ENCODE results near the gene TMEM120B.
"Not testable (repeated sequence)": the region's sequence is repeated elsewhere in the genome, so short reads cannot be mapped to it uniquely, and the experiment has no call there.

The TMEM120B gene

DNA sequence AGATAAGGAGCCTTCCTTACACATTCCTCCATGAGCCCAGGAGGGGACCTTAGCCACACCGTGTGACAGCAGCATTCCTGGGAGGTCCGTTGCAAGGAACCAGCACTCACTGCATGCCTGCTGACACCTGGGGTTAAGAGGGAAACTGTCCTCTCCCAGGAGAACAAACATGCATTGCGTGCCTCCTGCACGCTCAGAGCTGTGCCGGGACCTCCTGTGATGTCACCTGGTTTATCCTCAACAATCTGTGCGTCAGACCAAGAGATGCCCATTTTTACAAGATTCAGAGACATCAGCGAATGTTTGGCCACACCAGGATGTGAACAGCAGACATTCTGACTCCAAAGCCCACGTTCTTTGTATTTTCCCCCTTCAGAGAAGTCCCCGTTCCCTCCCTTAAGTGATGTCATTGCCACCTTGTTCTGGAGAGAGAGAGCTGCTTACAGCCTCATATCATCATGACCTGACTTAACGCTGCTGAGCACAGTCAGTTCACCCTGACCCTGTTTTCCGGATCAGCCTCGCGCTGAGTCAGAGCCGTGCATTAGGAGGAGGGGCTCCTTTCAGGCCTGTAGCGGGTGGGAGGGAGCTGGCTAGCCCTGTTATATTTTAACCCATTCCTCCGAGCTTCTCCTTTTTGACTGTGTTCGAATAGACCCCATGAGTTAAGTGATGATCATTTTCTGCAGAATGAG is 36.2 kb downstream of the TMEM120B start:
- no peak for DNase-seq

DNA sequence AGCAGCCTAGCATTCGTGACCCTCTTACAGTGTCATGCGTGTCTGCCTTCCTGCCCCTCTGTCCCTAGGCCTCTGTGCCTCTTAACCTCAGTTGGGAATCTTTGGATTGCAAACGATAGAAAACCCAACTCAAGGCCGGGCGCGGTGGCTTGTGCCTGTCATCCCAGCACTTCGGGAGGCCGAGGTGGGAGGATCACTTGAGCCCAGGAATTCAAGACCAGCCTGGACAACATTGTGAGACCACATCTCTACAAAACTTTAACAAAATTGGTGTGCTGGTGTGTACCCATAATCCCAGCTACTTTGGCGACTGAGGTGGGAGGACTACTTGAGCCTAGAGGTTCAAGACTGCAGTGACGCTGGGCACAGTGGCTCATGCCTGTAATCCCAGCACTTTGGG is 36.7 kb downstream of the TMEM120B start:
- DNase-seq: no peak

DNA sequence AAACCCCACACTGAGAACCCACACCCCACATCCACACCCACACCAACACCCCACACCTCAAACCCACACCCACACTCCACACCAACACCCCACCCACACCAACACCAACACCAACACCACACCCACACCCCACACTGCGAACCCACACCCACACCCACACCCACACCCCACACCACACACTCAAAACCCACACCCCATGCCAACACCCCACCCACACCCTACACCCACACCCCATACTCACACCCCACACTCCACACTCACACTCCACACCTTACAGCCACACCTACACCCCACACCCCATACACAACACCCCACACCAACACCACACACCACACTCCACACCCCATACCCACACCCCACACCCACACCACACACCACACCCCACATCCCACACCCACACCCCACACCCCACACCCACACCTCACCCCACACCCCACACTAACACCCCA is 38.0 kb downstream of the TMEM120B start:
- DNase-seq: peak; percentile 53

DNA sequence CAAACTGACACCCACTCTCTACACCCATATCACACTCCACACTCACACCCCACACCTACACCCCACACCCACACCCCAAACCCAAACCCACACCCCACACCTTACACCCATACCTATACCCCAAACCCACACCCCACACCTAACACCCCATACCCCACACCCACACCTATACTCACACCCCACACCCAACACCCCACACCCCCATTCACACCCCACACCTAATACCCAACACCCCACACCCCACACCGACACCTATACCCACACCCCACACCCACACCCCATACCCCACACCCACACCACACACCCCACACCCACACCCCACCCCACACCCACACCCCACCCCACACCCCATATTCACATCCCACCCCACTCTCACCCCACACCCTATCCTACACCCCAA is 38.5 kb downstream of the TMEM120B start:
- DNase-seq: peak; percentile 44

DNA sequence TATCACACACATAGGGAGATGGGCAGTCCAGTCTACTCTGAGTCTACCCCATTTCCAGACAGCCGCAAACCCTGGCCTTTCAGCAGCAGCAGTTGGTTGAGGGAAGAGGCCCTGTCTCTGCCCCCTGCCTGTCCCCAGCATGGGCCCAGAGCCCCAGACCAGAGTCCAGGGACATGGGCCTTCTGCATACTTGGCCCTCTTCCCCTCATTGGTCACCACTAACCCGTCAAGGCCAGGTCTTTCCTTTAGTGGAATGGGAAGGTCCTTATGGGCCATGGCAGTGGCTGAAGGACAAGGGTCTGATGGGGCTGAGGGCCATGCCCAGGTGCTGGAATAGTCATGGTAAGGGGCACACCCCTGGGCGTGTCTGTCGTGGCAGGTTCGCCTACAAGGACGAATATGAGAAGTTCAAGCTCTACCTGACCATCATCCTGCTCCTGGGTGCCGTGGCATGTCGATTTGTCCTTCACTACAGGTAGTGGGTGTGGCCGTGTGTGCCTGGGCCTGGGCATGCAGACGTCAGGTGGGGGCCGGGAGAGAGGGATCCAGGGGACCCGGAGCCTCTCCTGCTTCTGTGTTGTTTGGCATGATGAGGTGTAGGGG is 39.3 kb downstream of the TMEM120B start:
- no peak for DNase-seq

DNA sequence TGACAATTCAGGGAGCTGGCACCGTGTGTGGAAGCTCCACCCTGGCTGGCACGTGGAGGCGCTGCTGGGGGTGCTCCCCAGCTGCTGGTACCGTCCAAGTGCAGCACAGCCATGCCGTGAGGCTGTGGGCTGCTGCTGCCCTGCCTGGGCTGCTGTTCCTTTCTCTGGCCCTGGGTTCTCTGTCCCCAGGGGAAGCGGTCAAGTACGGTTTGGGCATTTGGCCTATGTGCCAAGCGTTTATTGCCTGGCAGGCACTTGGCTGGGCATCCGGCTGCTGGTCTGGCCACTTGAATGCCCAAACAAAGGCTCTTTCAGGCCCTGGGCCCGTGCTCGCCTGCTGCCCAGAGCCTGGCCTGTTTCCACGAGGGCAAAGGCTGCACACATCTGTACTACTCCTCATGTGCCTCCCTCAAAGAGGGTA is 41.3 kb downstream of the TMEM120B start:
- DNase-seq: no peak

DNA sequence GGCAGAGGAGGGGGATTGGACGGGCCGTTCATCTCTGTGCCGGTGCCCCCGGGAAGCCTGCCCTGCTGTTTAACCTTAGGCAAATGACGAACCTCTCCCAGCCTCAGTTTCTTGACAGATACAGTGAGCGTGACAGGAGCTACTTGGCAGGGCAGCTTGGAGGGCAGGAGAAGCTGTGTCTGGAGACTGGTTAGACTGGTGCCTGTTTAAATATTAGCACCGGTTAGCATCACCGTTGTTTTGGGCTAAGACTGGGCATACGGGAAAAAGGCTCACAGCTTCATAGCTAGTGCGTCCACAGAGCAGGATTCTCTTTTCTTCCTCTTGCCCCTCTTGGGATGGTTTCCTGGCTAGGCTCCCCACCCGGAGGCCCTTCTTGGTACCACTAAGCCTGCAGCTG is 42.3 kb downstream of the TMEM120B start:
- no peak for DNase-seq

DNA sequence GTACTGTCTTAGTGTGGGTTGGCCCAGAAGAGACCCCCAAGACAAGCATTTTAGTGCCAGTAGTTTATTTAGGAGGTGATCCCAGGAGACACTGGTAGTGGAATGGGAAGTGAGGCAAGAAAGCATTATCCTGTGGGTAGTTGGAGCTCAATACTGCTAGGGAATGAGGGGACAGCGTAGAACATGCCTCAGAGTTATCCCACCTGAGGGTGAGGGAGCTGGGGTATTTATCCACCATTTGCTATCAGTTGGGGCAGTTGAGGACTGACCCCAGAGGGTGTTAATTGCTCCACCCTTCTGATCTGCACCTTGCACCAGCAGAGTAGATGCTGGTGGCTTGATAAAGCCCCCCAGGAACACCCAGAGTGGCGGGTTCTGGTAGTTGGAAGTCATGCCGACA is 43.0 kb downstream of the TMEM120B start:
- DNase-seq: no peak

DNA sequence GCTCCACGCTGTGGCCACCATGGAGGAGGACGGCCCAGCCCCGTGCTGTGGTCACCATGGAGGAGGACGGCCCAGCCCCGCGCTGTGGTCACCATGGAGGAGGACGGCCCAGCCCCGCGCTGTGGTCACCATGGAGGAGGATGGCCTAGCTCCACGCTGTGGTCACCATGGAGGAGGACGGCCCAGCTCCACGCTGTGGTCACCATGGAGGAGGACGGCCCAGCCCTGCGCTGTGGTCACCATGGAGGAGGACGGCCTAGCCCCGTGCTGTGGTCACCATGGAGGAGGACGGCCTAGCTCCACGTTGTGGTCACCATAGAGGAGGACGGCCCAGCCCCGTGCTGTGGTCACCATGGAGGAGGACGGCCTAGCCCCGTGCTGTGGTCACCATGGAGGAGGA is 46.0 kb downstream of the TMEM120B start:
- DNase-seq: not testable (repeated sequence)

DNA sequence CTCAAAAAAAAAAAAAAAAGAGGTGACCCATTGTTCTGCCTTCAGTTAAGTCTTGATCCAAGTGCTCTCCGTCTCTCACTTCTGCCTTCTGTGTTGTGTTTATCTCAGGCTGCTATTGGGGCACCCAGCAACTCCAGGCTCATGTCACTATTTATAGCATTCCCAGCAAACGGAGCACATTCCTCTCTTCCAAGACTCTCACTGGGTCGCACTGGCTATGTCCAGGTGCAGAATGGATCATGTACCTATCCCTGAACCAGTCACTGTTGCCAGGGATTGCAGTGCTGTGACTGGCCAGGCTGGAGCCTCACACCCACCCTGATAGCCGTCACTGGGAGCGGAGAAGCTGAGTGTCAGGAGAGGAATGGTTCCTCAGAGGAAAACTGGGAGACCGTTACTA is 49.7 kb downstream of the TMEM120B start:
- no peak for DNase-seq

DNA sequence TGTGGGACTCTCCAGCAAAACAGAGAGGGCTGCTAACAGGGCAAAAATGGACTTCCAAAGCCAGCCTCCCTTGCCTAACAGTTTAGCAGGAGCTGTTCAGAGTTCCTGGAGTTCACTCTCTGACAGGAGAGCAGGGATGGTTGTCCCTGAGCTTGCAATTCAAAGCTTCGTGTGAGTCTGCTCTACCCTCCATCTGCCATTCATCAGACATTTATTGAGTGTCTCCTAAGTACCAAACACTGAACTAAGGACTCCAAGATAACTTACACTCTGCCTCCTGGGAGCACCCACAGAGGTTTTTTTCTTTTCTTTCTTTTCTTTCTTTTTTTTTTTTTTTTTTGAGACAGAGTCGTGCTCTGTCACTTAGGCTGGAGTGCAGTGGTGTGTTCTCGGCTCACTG is 52.3 kb downstream of the TMEM120B start:
- DNase-seq: no peak

DNA sequence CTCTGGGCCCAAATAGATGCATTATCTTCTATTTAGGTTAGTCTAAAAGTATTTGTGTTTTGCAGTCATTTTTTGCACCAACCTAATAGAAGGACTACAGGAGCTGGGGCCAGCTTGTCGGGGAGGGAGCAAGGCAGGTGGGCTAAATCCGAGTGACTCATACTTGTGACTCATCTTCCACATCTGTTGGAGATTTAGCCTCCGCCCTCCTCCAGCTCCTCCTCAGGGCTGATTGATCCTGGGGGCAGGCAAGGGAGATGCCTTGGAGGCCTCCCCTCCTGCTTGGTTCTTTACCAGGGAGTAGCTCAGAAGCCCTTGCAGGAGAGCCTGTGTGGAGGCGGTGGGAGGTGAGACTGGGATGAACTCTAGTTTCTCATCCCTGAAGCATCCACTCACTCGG is 53.0 kb downstream of the TMEM120B start:
- no peak for DNase-seq

DNA sequence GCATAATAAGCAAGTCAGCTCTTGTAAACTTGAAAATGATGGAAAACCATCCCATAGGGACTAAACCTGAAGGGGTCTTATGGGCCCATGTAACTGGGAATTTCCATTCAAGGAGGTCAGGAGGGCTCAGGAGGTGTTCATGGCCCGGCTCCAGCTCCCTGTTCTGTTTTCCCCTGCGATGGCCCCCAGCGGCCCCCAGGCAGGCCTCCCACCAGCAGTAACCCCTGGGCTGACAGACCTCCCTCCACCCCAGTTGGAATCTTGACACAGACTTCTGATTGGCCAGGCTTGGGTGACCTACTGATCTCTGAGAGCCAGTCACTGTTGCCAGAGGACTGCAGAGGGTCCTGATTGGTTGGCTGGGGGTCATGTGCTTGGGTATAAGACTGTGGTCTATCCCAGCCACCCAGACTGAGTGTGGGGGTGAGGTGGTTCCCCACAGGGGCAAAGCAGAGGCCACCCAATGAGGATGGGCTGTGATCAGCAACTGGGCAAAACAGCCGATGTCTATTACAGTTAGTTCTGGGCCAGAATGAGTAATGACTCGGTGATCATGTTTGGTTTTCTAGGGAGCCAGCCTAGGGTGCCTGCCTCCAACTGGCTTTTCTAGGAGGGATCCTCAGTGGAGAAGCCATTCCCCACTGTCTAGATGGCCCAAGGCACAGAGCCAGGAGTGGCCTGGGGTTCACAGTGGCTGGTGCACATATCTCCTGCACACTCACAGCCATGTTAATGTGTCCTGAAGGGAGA is 53.9 kb downstream of the TMEM120B start:
- no peak for DNase-seq

DNA sequence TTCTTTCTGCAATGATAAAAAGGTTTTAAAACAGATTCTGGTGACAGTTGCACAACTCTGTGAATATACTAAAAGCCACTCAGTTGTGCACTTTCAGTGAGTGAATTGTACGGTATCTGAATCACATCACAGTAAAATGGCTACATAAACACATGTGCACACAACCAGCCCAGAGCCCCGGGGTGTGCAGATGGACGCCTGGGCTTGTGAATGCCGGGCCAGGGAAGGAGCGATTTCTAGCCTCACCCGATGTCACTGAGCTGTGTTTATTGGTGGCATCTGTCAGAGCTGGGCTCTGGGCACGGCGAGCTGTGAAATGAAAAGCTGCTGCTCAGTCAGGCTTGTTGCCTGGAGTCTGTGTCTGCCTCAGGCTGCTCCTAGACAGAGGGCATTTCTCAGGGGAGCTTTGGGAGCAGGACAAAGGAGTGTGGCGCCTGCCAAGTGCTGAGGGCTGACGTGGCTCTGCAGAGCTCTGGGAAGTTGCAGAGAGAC is 55.0 kb downstream of the TMEM120B start:
- no peak for DNase-seq

DNA sequence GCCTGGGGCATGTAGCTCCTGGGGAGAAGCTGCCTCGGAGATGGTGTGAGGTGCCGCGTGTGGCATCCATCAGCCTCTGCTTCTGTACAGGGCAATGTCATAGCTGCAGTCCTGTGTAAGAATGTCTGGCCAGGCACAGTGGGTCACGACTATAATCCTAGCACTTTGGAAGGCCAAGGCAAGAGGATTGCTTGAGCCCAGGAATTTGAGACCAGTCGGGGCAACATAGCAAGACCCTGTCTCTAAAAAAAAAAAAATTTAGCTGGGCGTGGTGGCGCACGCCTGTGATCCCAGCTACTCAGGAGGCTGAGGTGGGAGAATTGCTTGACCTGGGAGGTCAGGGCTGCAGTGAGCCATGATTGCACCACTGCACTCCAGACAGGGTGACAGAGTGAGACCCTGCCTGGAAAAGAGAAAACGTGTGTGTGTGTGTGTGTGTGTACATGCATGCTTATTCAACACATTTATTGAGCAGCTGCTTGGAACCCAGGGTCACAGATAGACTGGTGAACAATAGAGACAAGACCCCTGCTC is 56.8 kb downstream of the TMEM120B start:
- DNase-seq: no peak

DNA sequence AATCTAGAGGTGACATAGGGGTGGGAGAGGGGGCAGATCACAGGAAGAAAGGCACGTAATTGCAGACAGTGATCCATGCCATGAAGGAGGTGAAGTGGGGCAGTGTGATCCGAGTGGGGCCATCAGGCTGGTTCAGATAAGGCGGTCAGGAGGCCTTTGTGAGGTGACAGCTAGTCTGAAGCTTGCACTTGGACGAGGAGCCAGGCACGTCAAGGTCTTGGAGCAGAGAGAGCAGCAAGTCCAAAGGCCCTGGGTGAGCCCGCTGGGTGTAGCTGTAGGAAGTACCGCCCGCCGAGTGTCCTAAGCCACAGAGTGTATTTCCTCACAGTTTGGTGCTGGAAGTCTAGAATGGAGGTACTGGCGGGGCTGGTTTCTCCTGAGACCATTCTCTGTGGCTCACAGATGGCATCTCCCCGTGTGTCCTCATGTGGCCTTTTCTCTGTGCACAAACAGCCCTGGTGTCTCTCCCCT is 57.3 kb downstream of the TMEM120B start:
- no peak for DNase-seq

DNA sequence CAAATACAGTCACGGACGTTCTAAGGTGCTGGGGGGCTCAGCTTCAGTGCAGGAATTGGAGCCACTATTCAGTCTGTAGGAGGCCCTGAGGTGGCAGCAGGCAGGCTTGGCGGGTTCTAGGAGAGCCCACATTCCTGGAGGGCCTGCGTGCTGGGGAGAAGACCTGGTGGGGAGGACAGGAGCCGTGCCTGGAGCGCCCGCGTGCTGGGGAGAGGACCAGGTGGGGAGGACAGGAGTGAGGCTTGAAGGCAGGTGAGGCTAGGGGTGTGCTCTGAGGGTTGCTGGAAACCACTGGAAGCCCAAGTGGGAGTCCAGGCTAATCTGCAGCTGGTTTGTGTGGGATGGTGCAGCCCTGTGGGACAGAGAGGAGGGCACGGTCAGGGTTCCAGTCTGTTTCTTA is 57.8 kb downstream of the TMEM120B start:
- no peak for DNase-seq

DNA sequence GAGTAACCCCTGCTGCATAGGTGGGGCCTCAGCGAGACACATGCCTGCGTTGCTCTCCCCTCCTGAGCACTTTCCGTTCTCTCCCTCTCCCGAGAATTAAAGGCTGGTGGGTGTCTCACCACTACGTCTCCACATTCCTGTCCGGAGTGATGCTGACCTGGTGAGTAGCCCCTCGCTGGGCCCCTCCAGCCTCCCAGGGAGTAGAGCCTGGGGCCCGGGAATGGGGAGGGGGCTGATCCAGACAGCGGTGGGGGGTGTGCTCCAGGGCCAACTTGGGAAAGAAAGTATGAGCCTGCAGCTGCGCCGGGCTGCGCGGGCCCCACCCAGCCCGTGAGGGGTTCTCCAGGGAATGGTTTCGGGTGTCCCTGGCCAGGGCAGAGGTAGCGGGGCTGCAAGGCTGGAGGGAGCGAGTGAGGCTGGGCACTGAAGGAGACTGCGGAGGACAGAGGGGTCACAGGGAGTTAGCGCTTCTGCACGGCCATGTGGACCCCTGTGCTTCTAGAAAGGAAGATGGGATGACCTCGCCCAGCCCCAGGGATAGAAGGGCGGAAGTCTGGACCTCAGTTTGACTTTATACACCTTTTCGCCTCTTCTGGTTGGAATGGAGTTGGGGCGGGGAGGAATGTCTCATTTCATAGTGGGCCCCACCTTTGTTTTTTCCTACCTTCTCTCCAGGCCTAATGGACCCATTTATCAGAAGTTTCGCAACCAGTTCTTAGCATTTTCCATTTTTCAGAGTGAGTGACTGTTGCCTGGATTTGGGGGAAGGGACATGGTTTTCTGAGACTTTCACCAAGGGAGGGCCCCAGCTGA is 58.5 kb downstream of the TMEM120B start:
- DNase-seq: no peak

DNA sequence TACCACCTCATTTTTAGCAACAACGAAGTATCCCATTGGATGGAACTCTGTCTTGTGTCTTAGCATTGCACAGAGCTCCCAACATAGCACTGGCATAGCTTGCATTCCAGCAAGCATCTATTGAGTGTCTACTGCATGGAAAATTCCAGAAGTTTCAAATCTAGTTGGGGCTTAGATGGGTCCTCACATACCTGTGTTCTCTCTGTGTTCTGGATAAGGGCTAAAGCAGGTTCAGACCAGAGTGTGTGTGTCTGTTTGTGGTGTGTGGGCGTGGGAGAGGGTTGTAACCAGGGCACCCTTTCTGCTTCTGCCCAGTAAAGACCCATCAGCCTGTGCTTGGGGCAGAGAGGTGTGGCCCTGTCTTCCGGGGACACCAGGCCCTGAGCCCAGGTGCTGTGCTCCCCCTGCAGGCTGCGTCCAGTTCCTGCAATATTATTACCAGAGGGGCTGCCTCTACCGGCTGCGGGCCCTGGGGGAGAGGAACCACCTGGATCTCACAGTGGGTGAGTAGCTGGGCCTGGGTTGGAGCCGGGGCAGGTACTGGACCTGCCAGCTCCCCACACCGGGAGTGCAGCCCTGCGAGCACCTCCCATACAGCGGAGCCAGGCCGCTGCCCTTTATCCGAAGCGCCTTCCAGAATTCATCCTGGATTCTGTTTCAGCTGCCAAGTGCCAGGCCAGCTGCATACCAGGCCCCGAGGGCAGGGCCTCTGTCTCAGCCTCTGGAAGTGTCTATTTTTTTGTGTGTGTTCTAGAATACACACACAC is 60.6 kb downstream of the TMEM120B start:
- DNase-seq: peak; percentile 85

DNA sequence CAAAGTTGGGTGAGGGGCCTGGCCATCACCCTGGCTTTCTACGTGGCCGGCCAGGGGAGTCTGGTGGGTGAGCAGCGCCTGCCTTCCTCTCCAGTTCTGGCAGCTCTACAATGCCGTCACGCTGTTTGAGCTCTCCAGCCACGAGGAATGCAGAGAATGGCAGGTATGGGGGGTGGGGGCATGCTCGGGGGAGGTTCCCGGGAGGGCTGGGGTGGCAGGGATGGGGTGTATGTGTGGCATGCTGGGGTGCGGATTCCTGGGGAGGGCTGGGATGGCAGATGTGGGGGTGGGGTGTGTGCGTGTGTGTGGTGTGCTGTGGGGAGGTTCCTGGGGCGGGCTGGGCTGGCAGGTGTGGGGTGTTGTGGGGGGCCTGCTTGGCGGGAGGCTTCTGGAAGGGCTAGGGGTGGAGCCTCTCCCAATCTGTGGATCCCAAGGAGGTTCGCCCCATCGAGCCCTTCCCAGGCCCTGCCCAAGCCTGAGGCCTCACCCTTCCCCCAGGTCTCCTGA is 62.5 kb downstream of the TMEM120B start:
- DNase-seq: no peak

DNA sequence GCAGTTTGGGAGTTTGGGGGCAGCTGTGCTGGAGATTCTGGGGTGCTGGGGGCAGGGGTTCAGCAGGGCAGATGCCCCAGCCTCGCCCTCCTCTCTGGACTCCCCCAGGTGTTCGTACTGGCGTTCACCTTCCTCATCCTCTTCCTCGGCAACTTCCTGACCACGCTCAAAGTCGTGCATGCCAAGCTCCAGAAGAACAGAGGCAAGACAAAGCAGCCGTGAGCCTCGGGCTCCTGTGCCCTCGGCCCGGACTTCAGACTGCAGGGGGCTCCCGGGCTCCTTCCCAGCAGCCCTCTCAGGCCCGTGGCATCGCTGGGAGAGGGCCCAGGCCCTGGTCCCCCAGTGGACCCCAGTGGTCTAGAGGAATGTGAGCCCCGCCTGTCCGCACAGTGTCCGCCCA is 62.9 kb downstream of the TMEM120B start:
- no peak for DNase-seq

Data from CD4-positive, alpha-beta T cell treated with Interleukin-12 subunit alpha and Interleukin-12 subunit beta, for 1 hour (primary cell).